Neuron (in vitro differentiated cells): ENCODE results near the gene GALNT3.

Source experiments
- H2AFZ ChIP-seq: one replicate; pipeline ENCODE4 v1.6.1; 2013; ENCODE audit warnings: low read depth, mild to moderate bottlenecking, inconsistent platforms, low read length, moderate library complexity
- H3K27me3 ChIP-seq: one replicate; pipeline ENCODE4 v1.6.1; 2013; ENCODE audit warnings: low read length; ENCODE audit not compliant: insufficient read depth
- H3K36me3 ChIP-seq: one replicate; pipeline ENCODE4 v1.6.1; 2013; ENCODE audit warnings: low read length; ENCODE audit not compliant: insufficient read depth
- H3K4me1 ChIP-seq: one replicate; pipeline ENCODE4 v1.6.1; 2013; ENCODE audit warnings: low read length; ENCODE audit not compliant: insufficient read depth
- H3K4me3 ChIP-seq: 2 replicates; pipeline ENCODE4 v1.5.1; 2013; ENCODE audit warnings: mild to moderate bottlenecking, low read length, moderate library complexity
- H3K9me3 ChIP-seq: one replicate; pipeline ENCODE4 v1.6.1; 2013; ENCODE audit warnings: low read length

Gene GALNT3

DNA sequence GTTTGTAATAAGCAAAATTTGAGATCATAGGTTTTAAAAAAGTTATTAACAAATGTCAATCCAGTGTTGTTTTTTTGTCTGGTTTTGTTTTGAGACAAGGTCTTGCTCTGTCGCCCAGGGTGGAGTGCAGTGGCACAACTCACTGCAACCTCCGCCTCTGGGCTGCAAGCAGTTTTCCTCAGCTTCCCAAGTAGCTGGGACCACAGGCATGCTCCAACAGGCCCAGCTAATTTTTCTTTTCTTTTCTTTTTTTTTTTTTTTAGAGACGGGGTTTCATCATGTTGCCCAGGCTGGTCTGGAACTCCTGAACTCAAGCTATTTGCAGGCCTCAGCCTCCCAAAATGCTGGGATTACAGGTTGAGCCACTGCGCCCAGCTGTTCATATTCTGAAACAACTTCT lies 31.3 kb downstream of the GALNT3 start:
- Histone ChIP-seq H2AFZ (no peak overlapping the region), H3K36me3 (no peaks in the 10 kb centered on the region), H3K4me3 (no peak overlapping the region), H3K9me3 (no peaks in the 10 kb centered on the region), H3K4me1 (peaks cover 6% of the 10 kb centered on the region), H3K27me3 (no peaks in the 10 kb centered on the region)

DNA sequence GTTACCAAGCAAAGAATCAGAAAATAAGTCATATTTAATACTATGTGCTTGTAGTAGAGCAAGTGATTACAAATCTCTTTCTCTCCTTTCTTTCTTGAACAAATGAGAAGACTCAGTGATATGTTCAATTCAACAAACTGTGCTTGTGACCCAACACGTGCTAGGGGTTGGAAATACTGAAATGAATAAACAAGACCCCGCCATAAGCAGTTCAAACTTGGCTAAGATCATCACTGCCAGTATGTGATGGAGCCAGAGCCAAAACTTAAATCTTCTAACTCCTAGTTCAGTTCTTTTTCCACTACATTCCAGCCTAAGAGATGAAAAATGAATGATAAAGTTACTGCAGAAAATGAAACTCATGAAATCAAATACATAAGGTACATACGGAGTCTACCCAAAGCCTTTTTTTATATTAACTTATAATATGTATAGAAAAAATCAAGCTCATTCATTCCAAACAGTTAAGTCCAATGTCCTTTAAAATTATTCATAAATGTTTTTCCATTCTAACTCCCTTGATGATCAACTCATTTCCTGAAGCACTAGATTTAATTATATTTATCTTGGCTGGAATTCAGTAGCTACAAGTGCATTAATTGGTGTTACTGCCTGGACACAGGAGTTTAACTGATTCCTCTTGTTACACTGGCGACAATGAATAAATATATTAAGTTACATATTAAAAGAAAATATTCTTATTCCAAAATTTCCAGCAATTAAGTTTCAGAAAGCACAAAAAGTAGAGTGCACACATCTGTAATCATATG lies 36.0 kb downstream of the GALNT3 start:
- Histone ChIP-seq H3K4me3 (no peak overlapping the region), H3K4me1 (peaks cover 6% of the 10 kb centered on the region), H3K36me3 (no peaks in the 10 kb centered on the region), H2AFZ (no peak overlapping the region), H3K27me3 (no peaks in the 10 kb centered on the region), H3K9me3 (no peaks in the 10 kb centered on the region)

DNA sequence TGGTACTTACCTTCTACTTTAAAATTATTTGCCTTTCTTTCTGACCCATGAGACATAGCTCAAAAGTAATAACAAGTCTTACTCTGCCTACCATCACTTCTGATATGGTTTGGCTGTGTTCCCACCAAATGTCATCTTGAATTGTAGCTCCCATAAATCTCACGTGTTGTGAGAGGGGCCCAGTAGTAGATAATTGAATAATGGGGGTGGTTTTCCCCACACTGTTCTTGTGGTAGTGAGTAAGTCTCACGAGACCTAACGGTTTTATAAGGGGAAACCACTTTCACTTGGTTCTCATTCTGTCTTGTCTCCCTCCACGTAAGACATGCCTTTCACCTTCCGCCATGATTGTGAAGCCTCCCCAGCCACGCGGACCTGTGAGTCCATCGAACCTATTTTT lies 47.5 kb downstream of the GALNT3 start:
- Histone ChIP-seq H3K27me3 (no peaks in the 10 kb centered on the region), H3K4me1 (no peaks in the 10 kb centered on the region), H2AFZ (no peak overlapping the region), H3K4me3 (no peak overlapping the region), H3K36me3 (no peaks in the 10 kb centered on the region), H3K9me3 (no peaks in the 10 kb centered on the region)

DNA sequence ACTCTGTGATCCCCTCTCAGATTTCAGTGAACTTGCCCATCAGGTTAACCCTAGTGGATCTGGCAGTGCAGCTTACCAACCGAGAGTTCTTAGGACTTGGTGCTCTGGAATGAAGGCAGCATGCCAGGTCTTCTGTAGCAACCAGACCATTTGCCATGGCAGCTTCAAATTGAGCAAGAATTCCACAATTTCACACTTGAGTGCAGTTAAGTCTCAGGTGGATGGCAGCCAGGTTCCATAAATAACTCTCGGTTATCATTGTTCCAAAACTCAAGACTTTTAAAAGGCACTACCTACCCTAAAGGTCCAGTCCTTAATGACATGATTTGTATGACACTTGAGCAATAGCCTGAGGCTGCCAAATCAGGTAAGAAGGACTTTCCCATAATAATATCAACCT lies 48.1 kb downstream of the GALNT3 start:
- Histone ChIP-seq H3K4me3 (no peak overlapping the region), H2AFZ (no peak overlapping the region), H3K36me3 (no peaks in the 10 kb centered on the region), H3K27me3 (no peaks in the 10 kb centered on the region), H3K9me3 (no peaks in the 10 kb centered on the region), H3K4me1 (no peaks in the 10 kb centered on the region)

DNA sequence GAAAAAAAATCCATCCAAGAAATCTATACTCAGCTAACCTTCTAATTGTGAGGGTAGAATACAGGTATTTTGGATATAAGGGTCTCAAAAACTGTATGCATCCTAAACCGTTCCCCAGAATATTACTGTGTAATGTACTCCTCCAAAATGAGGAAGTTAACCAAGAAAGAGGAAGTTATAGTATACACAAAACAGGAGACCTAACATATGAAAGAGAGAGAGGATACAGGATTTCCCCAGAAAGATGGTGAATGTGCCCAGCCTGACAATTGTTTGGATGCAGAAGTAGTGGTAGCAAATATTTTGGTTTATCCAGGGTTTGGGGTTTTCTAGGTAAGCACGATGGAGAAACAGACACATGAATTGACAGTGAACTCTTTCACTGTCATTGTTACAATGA lies 50.6 kb downstream of the GALNT3 start:
- no peaks in the 10 kb centered on the region for H3K4me1 ChIP-seq
- H2AFZ ChIP-seq = no peak overlapping the region
- no peak overlapping the region for H3K4me3 ChIP-seq
- no peaks in the 10 kb centered on the region for H3K9me3 ChIP-seq
- H3K27me3 ChIP-seq = no peaks in the 10 kb centered on the region
- H3K36me3 ChIP-seq = no peaks in the 10 kb centered on the region

DNA sequence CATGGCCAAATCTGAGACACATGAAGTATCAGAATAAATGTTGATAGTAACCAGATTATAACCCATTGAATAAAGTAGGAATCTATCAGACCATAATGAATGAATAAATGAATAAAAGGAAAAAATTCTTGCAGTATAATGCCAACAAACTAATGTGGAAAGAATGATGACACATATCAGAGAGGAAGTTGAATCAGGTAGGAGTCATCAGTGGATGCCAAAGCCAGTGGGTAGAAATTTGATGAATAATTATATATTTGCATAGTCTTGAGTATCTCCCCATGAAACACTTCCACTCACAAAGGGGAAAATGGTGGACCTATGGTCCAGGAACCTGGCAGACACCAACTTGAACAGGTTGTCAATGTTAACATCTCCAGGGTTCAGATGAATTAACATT lies 68.6 kb downstream of the GALNT3 start:
- no peak overlapping the region for H3K4me3 ChIP-seq
- no peak overlapping the region for H2AFZ ChIP-seq
- no peaks in the 10 kb centered on the region for H3K4me1 ChIP-seq
- H3K27me3 ChIP-seq = no peaks in the 10 kb centered on the region
- H3K36me3 ChIP-seq = no peaks in the 10 kb centered on the region
- no peaks in the 10 kb centered on the region for H3K9me3 ChIP-seq

DNA sequence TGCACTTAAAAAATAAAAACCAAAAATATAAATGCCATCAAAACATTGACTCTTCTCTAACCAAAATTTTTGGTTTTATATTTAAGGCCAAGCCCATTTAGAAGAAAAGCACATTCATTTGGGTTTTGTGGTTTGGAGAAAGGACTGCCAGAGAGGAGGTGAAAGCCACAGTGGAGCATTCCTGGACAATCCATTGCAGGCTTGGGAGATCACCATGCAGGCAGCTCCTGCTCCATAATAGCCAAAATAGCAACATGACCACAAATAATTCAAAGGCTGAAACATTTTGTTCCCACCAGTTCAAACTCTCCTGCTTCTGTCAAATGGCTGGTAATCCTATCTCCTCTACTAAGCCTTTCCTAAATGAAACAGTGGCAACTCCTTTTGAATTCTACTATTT lies 73.5 kb downstream of the GALNT3 start:
- Histone ChIP-seq H3K9me3 (no peaks in the 10 kb centered on the region), H3K4me1 (no peaks in the 10 kb centered on the region), H2AFZ (no peak overlapping the region), H3K27me3 (no peaks in the 10 kb centered on the region), H3K36me3 (no peaks in the 10 kb centered on the region), H3K4me3 (no peak overlapping the region)

DNA sequence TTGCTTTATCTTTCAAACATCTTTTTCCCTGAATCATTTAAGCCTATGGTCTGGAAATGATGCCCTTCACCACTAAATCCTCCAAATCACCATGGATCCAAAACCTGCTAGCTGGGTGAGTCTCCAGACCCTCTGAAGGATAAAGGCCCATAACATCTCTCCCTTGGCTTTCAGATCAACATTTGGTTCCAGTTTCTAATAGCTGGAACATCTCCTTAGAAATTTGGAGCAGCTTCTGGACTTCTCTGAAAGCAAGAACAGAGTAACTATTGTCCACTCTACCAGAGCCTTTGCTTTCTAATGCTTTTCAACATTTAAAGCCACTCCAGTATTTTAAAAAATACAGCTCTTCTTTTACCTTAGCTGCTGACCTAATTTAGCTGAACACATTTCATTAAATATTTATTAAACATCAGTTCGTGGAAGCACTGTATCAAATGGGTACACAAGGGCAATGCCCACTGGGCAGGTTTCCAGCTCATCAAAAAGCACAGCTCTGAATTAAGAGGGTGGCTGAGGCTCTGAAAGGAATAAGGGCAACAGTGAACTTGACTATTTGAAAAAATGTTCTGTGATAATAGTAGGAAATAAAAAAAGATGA lies 75.3 kb downstream of the GALNT3 start:
- no peaks in the 10 kb centered on the region for H3K4me1 ChIP-seq

DNA sequence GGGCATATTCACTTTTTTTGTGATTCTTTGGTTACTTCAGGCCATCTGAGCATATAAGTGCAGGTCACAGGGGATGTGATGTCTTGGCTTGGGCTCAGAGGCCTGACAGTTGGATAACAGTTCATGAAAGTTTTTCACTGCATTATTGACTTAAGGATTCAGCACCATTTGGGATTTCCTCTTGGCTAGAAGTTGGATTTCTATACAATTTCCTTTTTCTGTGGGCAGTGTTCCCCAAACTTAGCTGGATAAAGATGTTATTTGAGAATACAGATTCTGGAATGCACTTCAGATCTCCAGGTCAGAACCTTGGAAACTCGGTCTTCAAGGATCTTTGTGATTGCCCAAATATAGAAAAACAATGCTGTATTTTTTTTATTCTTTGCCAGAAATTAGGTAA lies 78.0 kb downstream of the GALNT3 start:
- H3K4me1 ChIP-seq = no peaks in the 10 kb centered on the region
- no peak overlapping the region for H2AFZ ChIP-seq
- no peaks in the 10 kb centered on the region for H3K9me3 ChIP-seq
- H3K4me3 ChIP-seq = no peak overlapping the region
- no peaks in the 10 kb centered on the region for H3K36me3 ChIP-seq
- no peaks in the 10 kb centered on the region for H3K27me3 ChIP-seq

More for the DNA sequence above, 75.3 kb downstream of the GALNT3 start:
- Histone ChIP-seq H3K4me3 (no peak overlapping the region), H2AFZ (no peak overlapping the region), H3K9me3 (no peaks in the 10 kb centered on the region), H3K36me3 (no peaks in the 10 kb centered on the region), H3K27me3 (no peaks in the 10 kb centered on the region)

DNA sequence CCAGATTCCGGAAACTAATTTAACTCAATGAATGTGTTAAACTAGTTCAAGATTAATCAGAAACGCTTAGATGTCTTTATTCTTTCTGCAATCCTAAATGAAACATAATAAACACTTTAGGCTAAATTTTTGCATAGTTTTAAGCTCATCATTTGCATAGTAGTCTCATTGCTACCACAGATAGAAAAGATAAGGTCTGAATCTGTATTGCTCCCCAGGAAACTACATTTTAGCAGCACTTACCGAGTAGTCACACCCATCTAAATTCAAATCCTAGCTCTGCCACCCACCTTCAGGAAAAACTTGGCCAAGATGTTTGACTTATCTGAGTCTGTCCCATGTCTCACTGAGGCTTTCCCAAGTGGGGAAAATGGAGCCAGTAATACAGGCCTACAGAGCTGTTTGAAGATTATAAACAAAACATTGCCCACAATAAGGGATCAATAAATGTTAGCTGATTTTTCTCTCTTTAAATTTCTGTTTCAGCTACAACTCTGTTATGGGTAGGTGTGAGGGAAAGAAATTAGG lies 87.0 kb downstream of the GALNT3 start:
- H3K9me3 ChIP-seq = no peaks in the 10 kb centered on the region
- H3K4me3 ChIP-seq = no peak overlapping the region
- H2AFZ ChIP-seq = no peak overlapping the region
- H3K27me3 ChIP-seq = no peaks in the 10 kb centered on the region
- no peaks in the 10 kb centered on the region for H3K4me1 ChIP-seq
- H3K36me3 ChIP-seq = no peaks in the 10 kb centered on the region

DNA sequence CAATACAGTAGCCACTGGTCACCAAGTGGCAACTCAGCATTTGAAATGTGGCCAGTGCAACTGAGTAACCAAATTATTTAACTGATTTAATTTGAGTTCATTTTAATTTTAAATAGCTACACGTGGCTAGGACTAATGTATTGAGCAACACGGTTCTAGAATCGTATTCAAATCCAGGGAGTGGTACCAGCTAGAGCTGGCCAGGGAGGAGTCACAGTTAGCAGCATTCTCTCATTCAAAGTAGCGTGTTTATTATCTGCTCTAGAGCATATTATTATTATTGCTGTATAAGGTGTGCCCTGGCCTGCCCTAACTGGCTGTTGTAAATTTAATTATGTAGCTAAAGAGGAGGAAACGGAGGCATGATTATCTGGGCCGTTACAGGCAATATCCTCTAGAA lies 92.9 kb downstream of the GALNT3 start:
- Histone ChIP-seq H3K27me3 (no peaks in the 10 kb centered on the region), H2AFZ (no peak overlapping the region), H3K4me3 (no peak overlapping the region), H3K4me1 (peaks cover 22% of the 10 kb centered on the region), H3K9me3 (no peaks in the 10 kb centered on the region), H3K36me3 (no peaks in the 10 kb centered on the region)

DNA sequence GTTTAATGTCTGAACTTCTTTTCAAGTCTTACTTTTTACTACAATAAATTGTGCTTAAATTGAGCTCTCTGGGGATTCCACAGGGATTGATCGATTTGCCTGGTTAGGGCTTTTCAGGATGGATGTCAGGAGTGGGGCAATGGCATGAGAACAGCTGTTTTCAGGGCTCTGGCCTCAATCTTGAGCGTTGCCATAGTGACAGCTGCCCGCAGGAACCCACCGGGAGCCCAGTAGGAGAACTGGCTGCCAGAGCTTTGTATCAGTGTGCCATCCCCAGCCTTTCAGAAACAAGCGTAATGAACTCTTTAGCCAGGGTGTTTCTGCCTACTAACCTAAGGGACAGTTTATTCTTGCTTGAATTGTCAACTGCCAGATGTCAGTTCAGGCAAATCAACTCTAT lies 93.5 kb downstream of the GALNT3 start:
- no peak overlapping the region for H2AFZ ChIP-seq
- no peaks in the 10 kb centered on the region for H3K9me3 ChIP-seq
- no peaks in the 10 kb centered on the region for H3K36me3 ChIP-seq
- H3K27me3 ChIP-seq = no peaks in the 10 kb centered on the region
- H3K4me3 ChIP-seq = no peak overlapping the region
- H3K4me1 ChIP-seq = peaks cover 22% of the 10 kb centered on the region

DNA sequence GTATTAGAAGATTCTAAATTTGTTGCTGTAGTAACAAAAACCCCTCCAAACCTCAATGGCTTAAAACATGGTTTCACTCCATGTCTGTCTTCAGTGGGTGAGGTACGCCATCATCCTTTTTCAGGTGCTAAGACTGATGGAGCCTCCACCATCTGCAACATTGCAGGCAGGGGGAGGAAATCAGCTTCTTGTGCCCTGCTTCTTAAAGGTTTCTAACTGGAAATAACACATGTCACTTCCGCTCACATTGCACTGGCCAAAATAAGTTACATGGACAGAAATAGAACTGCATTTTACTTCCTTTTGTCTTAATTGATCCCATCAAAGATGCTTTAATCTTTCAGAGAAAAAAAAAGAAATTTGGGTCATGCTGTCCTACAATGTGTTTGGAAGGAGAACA lies 94.1 kb downstream of the GALNT3 start:
- Histone ChIP-seq H3K9me3 (no peaks in the 10 kb centered on the region), H3K36me3 (no peaks in the 10 kb centered on the region), H3K4me1 (peaks cover 22% of the 10 kb centered on the region), H2AFZ (no peak overlapping the region), H3K27me3 (no peaks in the 10 kb centered on the region), H3K4me3 (no peak overlapping the region)
